ENCODE data around the gene STAM.

DNA sequence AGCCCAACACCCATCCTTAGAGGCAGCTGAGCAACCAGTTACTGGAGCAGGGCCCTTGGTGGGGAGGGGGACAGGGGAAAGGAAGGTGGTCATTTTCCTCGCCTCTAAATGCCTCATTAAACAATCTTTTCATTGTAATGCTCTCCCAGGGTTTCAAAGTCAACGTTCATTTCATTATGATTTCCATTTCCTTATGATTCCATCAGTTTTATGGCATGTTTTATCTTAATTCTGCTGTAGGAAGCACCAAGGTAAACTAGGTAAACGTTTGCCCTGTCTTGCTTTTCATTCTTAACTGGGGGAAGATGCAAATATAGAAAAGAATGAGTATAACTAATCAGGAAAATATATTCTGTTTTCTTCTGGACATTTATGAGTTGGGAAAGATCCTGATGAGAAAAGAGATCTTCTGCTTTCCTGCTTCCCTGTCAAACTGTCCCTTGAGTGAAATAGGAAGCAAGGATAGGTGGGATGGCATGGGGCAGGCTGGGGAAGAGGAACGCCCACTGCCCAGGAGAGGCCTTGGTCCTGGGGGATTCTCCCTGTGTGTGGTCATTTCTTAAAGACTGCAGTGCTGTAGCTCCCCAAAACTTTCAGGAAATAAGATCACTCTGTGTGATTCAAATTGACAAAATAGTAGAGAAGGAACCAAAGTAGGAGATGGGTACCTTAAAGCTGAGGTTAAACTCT, 87.5 kb downstream of the STAM start:
- TF ChIP-seq, protein P1, sequence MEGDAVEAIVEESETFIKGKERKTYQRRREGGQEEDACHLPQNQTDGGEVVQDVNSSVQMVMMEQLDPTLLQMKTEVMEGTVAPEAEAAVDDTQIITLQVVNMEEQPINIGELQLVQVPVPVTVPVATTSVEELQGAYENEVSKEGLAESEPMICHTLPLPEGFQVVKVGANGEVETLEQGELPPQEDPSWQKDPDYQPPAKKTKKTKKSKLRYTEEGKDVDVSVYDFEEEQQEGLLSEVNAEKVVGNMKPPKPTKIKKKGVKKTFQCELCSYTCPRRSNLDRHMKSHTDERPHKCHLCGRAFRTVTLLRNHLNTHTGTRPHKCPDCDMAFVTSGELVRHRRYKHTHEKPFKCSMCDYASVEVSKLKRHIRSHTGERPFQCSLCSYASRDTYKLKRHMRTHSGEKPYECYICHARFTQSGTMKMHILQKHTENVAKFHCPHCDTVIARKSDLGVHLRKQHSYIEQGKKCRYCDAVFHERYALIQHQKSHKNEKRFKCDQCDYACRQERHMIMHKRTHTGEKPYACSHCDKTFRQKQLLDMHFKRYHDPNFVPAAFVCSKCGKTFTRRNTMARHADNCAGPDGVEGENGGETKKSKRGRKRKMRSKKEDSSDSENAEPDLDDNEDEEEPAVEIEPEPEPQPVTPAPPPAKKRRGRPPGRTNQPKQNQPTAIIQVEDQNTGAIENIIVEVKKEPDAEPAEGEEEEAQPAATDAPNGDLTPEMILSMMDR (IDR thresholded peaks at IDR 0.05): no peak
- TF ChIP-seq POLR2A (IDR thresholded peaks at IDR 0.05) (no peak), POLR2AphosphoS5 (IDR thresholded peaks at IDR 0.05) (no peak), EP300 (IDR thresholded peaks at IDR 0.05) (no peak)
